ENCODE measurements around the gene SPAG8.

The SPAG8 gene

DNA sequence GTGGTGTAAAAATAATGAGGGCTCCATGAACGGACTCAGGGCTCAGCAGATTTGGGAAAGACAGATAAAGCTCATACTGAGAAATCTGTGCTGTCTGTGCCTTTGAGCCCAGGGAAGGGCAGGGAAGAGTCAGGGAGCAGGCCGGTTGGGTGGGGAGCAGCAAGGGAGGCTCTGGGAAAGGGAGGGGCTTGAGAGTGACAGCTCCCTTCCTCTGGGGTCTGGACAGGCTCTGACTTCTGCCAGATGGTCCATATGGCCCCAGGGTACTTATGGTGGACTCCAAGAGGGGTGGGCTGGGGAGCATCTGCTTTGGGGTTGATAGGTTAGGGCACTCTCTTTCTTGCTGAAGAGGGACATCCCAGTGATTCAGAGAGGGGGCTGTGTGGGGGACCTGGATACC is 18.6 kb downstream of the SPAG8 start:
- Histone ChIP-seq H3K36me3 (no peaks in the 10 kb centered on the region), H3K4me3 (ENCODE audit: low read depth in 1 of 2, low read length in 1 of 2) (no peak overlapping the region), H3K27ac (no peak overlapping the region), H3K27me3 (peaks cover 36% of the 10 kb centered on the region), H3K4me1 (ENCODE audit: control insufficient read depth in 1 of 2, insufficient read depth in 1 of 2, low read depth in 1 of 2, low read length in 1 of 2) (no peaks in the 10 kb centered on the region), H3K9me3 (no peaks in the 10 kb centered on the region)
- TF ChIP-seq, protein P1, sequence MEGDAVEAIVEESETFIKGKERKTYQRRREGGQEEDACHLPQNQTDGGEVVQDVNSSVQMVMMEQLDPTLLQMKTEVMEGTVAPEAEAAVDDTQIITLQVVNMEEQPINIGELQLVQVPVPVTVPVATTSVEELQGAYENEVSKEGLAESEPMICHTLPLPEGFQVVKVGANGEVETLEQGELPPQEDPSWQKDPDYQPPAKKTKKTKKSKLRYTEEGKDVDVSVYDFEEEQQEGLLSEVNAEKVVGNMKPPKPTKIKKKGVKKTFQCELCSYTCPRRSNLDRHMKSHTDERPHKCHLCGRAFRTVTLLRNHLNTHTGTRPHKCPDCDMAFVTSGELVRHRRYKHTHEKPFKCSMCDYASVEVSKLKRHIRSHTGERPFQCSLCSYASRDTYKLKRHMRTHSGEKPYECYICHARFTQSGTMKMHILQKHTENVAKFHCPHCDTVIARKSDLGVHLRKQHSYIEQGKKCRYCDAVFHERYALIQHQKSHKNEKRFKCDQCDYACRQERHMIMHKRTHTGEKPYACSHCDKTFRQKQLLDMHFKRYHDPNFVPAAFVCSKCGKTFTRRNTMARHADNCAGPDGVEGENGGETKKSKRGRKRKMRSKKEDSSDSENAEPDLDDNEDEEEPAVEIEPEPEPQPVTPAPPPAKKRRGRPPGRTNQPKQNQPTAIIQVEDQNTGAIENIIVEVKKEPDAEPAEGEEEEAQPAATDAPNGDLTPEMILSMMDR (IDR thresholded peaks at IDR 0.05): no peak

- H3K36me3 ChIP-seq: no peaks in the 10 kb centered on the region
- no peaks in the 10 kb centered on the region for H3K4me1 ChIP-seq (ENCODE audit: control insufficient read depth in 1 of 2, insufficient read depth in 1 of 2, low read depth in 1 of 2, low read length in 1 of 2)
- H3K9me3 ChIP-seq: no peaks in the 10 kb centered on the region
- H3K27ac ChIP-seq: no peak overlapping the region
- TF ChIP-seq, protein P1 (IDR thresholded peaks at IDR 0.05): no peak
- H3K4me3 ChIP-seq (ENCODE audit: low read depth in 1 of 2, low read length in 1 of 2): no peak overlapping the region
- peaks cover 36% of the 10 kb centered on the region for H3K27me3 ChIP-seq
These were observed 19.2 kb downstream of the SPAG8 start for GRCh38 chr9:35792826-35793225.

DNA sequence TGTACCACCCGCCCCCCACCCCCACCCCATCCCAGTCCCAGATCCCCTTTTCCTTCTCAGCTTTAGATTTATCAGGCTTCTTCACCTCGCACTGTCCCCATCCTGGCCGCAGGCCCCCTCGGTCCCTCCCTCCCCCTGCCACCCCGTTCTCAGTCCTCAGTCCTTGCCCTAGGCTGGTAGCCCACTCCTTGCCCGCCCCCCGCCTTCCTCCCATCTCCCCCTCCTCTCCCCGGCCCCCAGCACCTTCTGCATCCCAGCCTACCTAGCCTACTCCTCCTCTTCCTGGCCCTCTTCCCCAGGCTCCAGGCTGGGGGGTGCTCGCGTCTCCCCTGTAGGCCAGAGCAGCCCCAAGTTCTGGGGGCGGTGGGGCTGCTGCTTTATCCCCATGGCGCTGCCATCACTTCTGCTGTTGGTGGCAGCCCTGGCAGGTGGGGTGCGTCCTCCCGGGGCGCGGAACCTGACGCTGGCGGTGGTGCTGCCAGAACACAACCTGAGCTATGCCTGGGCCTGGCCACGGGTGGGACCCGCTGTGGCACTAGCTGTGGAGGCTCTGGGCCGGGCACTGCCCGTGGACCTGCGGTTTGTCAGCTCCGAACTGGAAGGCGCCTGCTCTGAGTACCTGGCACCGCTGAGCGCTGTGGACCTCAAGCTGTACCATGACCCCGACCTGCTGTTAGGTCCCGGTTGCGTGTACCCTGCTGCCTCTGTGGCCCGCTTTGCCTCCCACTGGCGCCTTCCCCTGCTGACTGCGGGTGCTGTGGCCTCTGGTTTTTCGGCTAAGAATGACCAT is 19.8 kb downstream of the SPAG8 start:
- H3K27ac ChIP-seq: no peak overlapping the region
- no peaks in the 10 kb centered on the region for H3K4me1 ChIP-seq (ENCODE audit: control insufficient read depth in 1 of 2, insufficient read depth in 1 of 2, low read depth in 1 of 2, low read length in 1 of 2)
- H3K9me3 ChIP-seq: no peaks in the 10 kb centered on the region
- no peak overlapping the region for H3K4me3 ChIP-seq (ENCODE audit: low read depth in 1 of 2, low read length in 1 of 2)
- H3K36me3 ChIP-seq: no peaks in the 10 kb centered on the region
- H3K27me3 ChIP-seq: peaks cover 36% of the 10 kb centered on the region
- TF ChIP-seq, protein P1 (IDR thresholded peaks at IDR 0.05): no peak

- no peak within 1 kb of the TSS for H3K4me3 ChIP-seq (ENCODE audit: low read depth in 1 of 2, low read length in 1 of 2)
- peaks cover 36% of the 10 kb centered on the region for H3K27me3 ChIP-seq
- H3K36me3 ChIP-seq: no peaks in the 10 kb centered on the region
- TF ChIP-seq, protein P1 (IDR thresholded peaks at IDR 0.05): no peak
- no peaks in the 10 kb centered on the region for H3K9me3 ChIP-seq
- no peak within 1 kb of the TSS for H3K27ac ChIP-seq
- no peaks in the 10 kb centered on the region for H3K4me1 ChIP-seq (ENCODE audit: control insufficient read depth in 1 of 2, insufficient read depth in 1 of 2, low read depth in 1 of 2, low read length in 1 of 2)
These were observed 20.7 kb downstream of the SPAG8 start, which contains the start of gene NPR2 for GRCh38 chr9:35791297-35791921. TSS of gene NPR2 (plus strand) at chr9:35791591. CDS start at chr9:35792409, 818 bp downstream.

GRCh38 chr9:35790385-35791296 is 21.4 kb downstream of the SPAG8 start:
- peaks cover 36% of the 10 kb centered on the region for H3K27me3 ChIP-seq
- TF ChIP-seq, protein P1 (IDR thresholded peaks at IDR 0.05): peak; percentile 85
- no peaks in the 10 kb centered on the region for H3K36me3 ChIP-seq
- H3K4me3 ChIP-seq (ENCODE audit: low read depth in 1 of 2, low read length in 1 of 2): no peak overlapping the region
- no peak overlapping the region for H3K27ac ChIP-seq
- no peaks in the 10 kb centered on the region for H3K9me3 ChIP-seq
- H3K4me1 ChIP-seq (ENCODE audit: control insufficient read depth in 1 of 2, insufficient read depth in 1 of 2, low read depth in 1 of 2, low read length in 1 of 2): no peaks in the 10 kb centered on the region
